Islet precursor cell (in vitro differentiated cells): ENCODE data around the gene SYT1.

Experiments used
- DNase-seq: peaks from one replicate; pipeline ENCODE4 v3.0.0-alpha.2; 2018

The SYT1 gene

GRCh38 chr12:79067977-79068376 lies 203.4 kb downstream of the SYT1 start:
- DNase-seq = no peak

GRCh38 chr12:79069009-79069408 lies 204.4 kb downstream of the SYT1 start:
- no peak for DNase-seq

GRCh38 chr12:79071498-79071897 lies 206.9 kb downstream of the SYT1 start:
- DNase-seq = peak; percentile 87

- DNase-seq = no peak
Observed at GRCh38 chr12:79073506-79073905, 208.9 kb downstream of the SYT1 start.

- peak; percentile 66 for DNase-seq
Observed at GRCh38 chr12:79082595-79082994, 218.0 kb downstream of the SYT1 start.

- DNase-seq = no peak
Observed at GRCh38 chr12:79083181-79083580, 218.6 kb downstream of the SYT1 start.

- DNase-seq = no peak
Observed at GRCh38 chr12:79085106-79085682, 220.6 kb downstream of the SYT1 start.

- no peak for DNase-seq
Observed at GRCh38 chr12:79086541-79087296, 222.1 kb downstream of the SYT1 start.

- DNase-seq = no peak
Observed at GRCh38 chr12:79098530-79098929, 234.0 kb downstream of the SYT1 start.

- DNase-seq = no peak
Observed at GRCh38 chr12:79108962-79109361, 244.4 kb downstream of the SYT1 start.

- DNase-seq = no peak
Observed at GRCh38 chr12:79114896-79115295, 250.3 kb downstream of the SYT1 start.

- no peak for DNase-seq
Observed at GRCh38 chr12:79115743-79116142, 251.2 kb downstream of the SYT1 start.

GRCh38 chr12:79119796-79120195 lies 255.2 kb downstream of the SYT1 start:
- DNase-seq = peak; percentile 63

- no peak for DNase-seq
Observed at GRCh38 chr12:79121486-79121885, 256.9 kb downstream of the SYT1 start.

GRCh38 chr12:79124385-79124784 lies 259.8 kb downstream of the SYT1 start:
- no peak for DNase-seq

- DNase-seq = no peak
Observed at GRCh38 chr12:79125358-79125757, 260.8 kb downstream of the SYT1 start.

- no peak for DNase-seq
Observed at GRCh38 chr12:79127271-79127751, 262.7 kb downstream of the SYT1 start.

GRCh38 chr12:79128956-79129355 lies 264.4 kb downstream of the SYT1 start:
- DNase-seq = no peak

GRCh38 chr12:79138872-79139271 lies 274.3 kb downstream of the SYT1 start:
- DNase-seq = no peak

GRCh38 chr12:79140711-79141110 lies 276.1 kb downstream of the SYT1 start:
- DNase-seq = no peak

GRCh38 chr12:79141776-79142175 lies 277.2 kb downstream of the SYT1 start:
- no peak for DNase-seq

GRCh38 chr12:79143803-79144202 lies 279.2 kb downstream of the SYT1 start:
- no peak for DNase-seq

GRCh38 chr12:79151956-79152355 lies 287.4 kb downstream of the SYT1 start:
- no peak for DNase-seq

- no peak for DNase-seq
Observed at GRCh38 chr12:79155683-79156082, 291.1 kb downstream of the SYT1 start.
